Neural cell (in vitro differentiated cells): ENCODE results near the gene CEBPA. TPM values are rescaled to one million over a fixed set of nuclear protein-coding genes. Genes with fewer than 3 reads are reported as not detected.

Experiments
- H2AFZ ChIP-seq: fragments of 200-600, 300-800 bp; sonication (generic), shearing (Covaris generic); 2 replicates; pipeline ENCODE4 v1.6.0; 2014; ENCODE audit warnings: low read depth, mild to moderate bottlenecking, antibody characterized with exemption, low read length, moderate library complexity
- H3F3A ChIP-seq: fragments of 200-600 bp; shearing (Covaris generic); 2 replicates; pipeline ENCODE4 v1.6.1; 2016; ENCODE audit warnings: mild to moderate bottlenecking, moderate library complexity, mixed read lengths, antibody characterized with exemption, low read length; ENCODE audit not compliant: insufficient read depth, poor library complexity, severe bottlenecking
- H3K27ac ChIP-seq: fragments of 200-600, 300-800 bp; sonication (generic), shearing (Covaris generic); 2 replicates; pipeline ENCODE4 v1.5.1; 2014; ENCODE audit warnings: mild to moderate bottlenecking, low read length, moderate library complexity
- H3K27me3 ChIP-seq: fragments of 300-800, 200-600 bp; sonication (generic), shearing (Covaris generic); 2 replicates; pipeline ENCODE4 v1.6.0; 2014; ENCODE audit warnings: mild to moderate bottlenecking, low read depth, low read length, moderate library complexity; ENCODE audit not compliant: insufficient read depth
- H3K36me3 ChIP-seq: fragments of 300-800, 200-600 bp; sonication (generic), shearing (Covaris generic); 2 replicates; pipeline ENCODE4 v1.5.1; 2014; ENCODE audit warnings: mild to moderate bottlenecking, antibody characterized with exemption, low read length, moderate library complexity; ENCODE audit not compliant: insufficient read depth
- H3K4me2 ChIP-seq: fragments of 300-800, 200-600 bp; sonication (generic), shearing (Covaris generic); 2 replicates; pipeline ENCODE4 v1.6.0; 2014; ENCODE audit warnings: mild to moderate bottlenecking, low read length
- H3K4me3 ChIP-seq: fragments of 300-800, 200-600 bp; sonication (generic), shearing (Covaris generic); 2 replicates; pipeline ENCODE4 v1.5.1; 2014; ENCODE audit warnings: mild to moderate bottlenecking, low read length, moderate library complexity
- H3K79me2 ChIP-seq: fragments of 200-600 bp; shearing (Covaris generic); replicated peaks from 2 replicates; pipeline ENCODE4 v1.6.0; 2014; ENCODE audit warnings: mild to moderate bottlenecking, low read length, moderate library complexity; ENCODE audit not compliant: insufficient read depth
- H3K9ac ChIP-seq: fragments of 300-800, 200-600 bp; sonication (generic), shearing (Covaris generic); 2 replicates; pipeline ENCODE4 v1.6.1; 2016; ENCODE audit warnings: mild to moderate bottlenecking, low read length, mixed read lengths
- H3K9me2 ChIP-seq: fragments of 200-600 bp; shearing (Covaris generic); 2 replicates; pipeline ENCODE4 v1.6.1; 2016; ENCODE audit warnings: mild to moderate bottlenecking, low read length, mixed read lengths; ENCODE audit not compliant: insufficient read depth
- H3K9me3 ChIP-seq: fragments of 200-600, 300-800 bp; sonication (generic), shearing (Covaris generic); 2 replicates; pipeline ENCODE4 v1.6.1; 2016; ENCODE audit warnings: mild to moderate bottlenecking, mixed run types, low read length, moderate library complexity, mixed read lengths
- H4K20me1 ChIP-seq: fragments of 200-600 bp; shearing (Covaris generic); 2 replicates; pipeline ENCODE4 v1.6.1; 2016; ENCODE audit warnings: mild to moderate bottlenecking, mixed run types; ENCODE audit not compliant: insufficient read depth
- EP300 ChIP-seq: fragments of 450-650 bp; conservative IDR thresholded peaks from 2 replicates; pipeline ENCODE4 v1.6.1; 2014; ENCODE audit warnings: antibody characterized with exemption, mild to moderate bottlenecking, moderate library complexity; ENCODE audit not compliant: poor library complexity, severe bottlenecking
- EZH2 ChIP-seq: fragments of 200-600, 300-800 bp; shearing (Covaris generic), sonication (generic); IDR thresholded peaks from 2 replicates; pipeline ENCODE4 v1.6.1; 2014; ENCODE audit warnings: antibody characterized with exemption, low read length, borderline replicate concordance, mild to moderate bottlenecking; ENCODE audit not compliant: insufficient read depth, poor library complexity, severe bottlenecking
- MXI1 ChIP-seq: fragments of 450-650 bp; conservative IDR thresholded peaks from 2 replicates; pipeline ENCODE4 v1.6.1; 2014; ENCODE audit warnings: antibody characterized with exemption, mild to moderate bottlenecking; ENCODE audit not compliant: poor library complexity, severe bottlenecking
- POLR2AphosphoS5 ChIP-seq: IDR thresholded peaks from 2 replicates; pipeline ENCODE4 v1.6.1; 2012
- SMC3 ChIP-seq: fragments of 450-650 bp; conservative IDR thresholded peaks from 2 replicates; pipeline ENCODE4 v1.6.1; 2014; ENCODE audit warnings: antibody characterized with exemption, mild to moderate bottlenecking, moderate library complexity; ENCODE audit not compliant: poor library complexity
- polyA plus RNA-seq: library from polyadenylated mRNA; depleted of rRNA; stranded (reverse); fragments of >200 nt; gene quantifications from 2 replicates; pipeline ENCODE4 v1.2.3, GENCODE V29; 2014
- TF ChIP-seq, protein P1 (sequence below): IDR thresholded peaks from 2 replicates; pipeline ENCODE4 v1.6.1; 2012; ENCODE audit warnings: borderline replicate concordance
- TF ChIP-seq, protein P2 (sequence below): fragments of 450-650 bp; IDR thresholded peaks from 2 replicates; pipeline ENCODE4 v1.5.1; 2014; ENCODE audit warnings: antibody characterized with exemption, mild to moderate bottlenecking, moderate library complexity; ENCODE audit not compliant: poor library complexity, severe bottlenecking

CEBPA gene
- polyA plus RNA-seq, 1 donor from 2014 or later = 2.6 TPM

DNA sequence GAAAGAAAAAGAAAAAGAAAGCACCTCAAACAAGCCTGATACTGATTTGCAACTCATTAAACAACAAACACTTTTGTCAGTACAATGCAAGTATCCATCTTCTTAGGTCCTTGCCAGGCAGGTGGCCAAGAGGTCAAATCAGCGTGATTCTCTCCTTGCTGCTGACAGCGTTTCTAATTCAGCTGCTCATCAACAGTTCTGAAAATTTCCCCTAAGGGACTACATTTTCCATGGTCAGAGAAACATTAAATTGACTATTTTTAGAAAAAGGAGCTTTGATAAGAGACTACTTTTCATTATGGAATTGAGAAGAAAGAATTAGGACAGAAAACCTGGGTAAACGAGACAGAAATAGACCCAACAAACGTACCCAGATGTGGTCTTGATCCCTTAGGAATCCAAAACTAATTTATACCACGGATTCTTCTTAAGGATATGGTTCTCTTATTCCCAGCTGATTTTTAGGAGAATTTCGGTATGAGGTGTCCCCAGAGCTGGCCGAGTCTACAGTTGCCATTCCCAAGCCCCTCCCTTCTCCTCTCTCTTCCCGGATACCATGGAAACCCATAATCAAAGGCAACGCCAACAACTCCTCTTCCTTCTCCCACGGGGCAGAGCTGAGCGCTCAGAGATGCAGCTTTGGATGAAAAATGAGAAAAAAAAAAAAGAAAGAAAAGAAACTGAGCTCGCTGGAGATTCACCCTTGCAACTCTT lies 41.7 kb upstream of the CEBPA start:
- Histone ChIP-seq H2AFZ (no peak overlapping the region), H3K9ac (no peak overlapping the region), H3K4me3 (peak overlapping the region; percentile 41), H3K4me2 (peak overlapping the region; percentile 20), H3K9me2 (no peaks in the 10 kb centered on the region), H3K27ac (peak overlapping the region; percentile 14), H4K20me1 (no peaks in the 10 kb centered on the region), H3K36me3 (no peaks in the 10 kb centered on the region), H3K9me3 (no peaks in the 10 kb centered on the region), H3F3A (no peaks in the 10 kb centered on the region), H3K79me2 (no peaks in the 10 kb centered on the region), H3K27me3 (no peaks in the 10 kb centered on the region)
- TF ChIP-seq, protein P1, sequence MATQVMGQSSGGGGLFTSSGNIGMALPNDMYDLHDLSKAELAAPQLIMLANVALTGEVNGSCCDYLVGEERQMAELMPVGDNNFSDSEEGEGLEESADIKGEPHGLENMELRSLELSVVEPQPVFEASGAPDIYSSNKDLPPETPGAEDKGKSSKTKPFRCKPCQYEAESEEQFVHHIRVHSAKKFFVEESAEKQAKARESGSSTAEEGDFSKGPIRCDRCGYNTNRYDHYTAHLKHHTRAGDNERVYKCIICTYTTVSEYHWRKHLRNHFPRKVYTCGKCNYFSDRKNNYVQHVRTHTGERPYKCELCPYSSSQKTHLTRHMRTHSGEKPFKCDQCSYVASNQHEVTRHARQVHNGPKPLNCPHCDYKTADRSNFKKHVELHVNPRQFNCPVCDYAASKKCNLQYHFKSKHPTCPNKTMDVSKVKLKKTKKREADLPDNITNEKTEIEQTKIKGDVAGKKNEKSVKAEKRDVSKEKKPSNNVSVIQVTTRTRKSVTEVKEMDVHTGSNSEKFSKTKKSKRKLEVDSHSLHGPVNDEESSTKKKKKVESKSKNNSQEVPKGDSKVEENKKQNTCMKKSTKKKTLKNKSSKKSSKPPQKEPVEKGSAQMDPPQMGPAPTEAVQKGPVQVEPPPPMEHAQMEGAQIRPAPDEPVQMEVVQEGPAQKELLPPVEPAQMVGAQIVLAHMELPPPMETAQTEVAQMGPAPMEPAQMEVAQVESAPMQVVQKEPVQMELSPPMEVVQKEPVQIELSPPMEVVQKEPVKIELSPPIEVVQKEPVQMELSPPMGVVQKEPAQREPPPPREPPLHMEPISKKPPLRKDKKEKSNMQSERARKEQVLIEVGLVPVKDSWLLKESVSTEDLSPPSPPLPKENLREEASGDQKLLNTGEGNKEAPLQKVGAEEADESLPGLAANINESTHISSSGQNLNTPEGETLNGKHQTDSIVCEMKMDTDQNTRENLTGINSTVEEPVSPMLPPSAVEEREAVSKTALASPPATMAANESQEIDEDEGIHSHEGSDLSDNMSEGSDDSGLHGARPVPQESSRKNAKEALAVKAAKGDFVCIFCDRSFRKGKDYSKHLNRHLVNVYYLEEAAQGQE = peak; percentile 28
- TF ChIP-seq EZH2 = no peak
- no peak for TF ChIP-seq POLR2AphosphoS5

DNA sequence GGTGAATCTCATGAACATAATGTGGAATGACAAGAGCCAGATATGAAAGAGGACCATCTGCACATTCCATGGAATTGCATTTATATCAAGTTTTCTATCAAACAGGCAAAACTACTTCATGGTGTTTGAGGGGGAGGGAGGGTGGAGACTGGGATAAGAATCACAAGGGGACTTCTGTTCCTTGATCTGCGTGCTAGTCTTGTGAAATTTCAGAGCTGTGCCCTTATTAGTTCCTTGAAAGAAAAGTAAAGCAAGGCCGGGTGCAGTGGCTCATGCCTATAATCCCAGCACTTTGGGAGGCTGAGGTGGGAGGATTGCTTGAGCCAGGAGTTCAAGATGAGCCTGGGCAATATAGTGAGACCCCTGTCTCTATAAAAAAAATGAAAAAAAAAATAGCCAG lies 41.0 kb upstream of the CEBPA start:
- H3K27ac ChIP-seq = no peak overlapping the region
- no peaks in the 10 kb centered on the region for H3K9me2 ChIP-seq
- no peak overlapping the region for H2AFZ ChIP-seq
- no peaks in the 10 kb centered on the region for H3K27me3 ChIP-seq
- no peak overlapping the region for H3K4me2 ChIP-seq
- H3K4me3 ChIP-seq = no peak overlapping the region
- no peak overlapping the region for H3K9ac ChIP-seq
- no peaks in the 10 kb centered on the region for H4K20me1 ChIP-seq
- no peaks in the 10 kb centered on the region for H3K79me2 ChIP-seq
- H3K9me3 ChIP-seq = no peaks in the 10 kb centered on the region
- no peaks in the 10 kb centered on the region for H3F3A ChIP-seq
- H3K36me3 ChIP-seq = no peaks in the 10 kb centered on the region
- TF ChIP-seq, protein P1 = no peak
- no peak for TF ChIP-seq POLR2AphosphoS5
- TF ChIP-seq, protein P2, sequence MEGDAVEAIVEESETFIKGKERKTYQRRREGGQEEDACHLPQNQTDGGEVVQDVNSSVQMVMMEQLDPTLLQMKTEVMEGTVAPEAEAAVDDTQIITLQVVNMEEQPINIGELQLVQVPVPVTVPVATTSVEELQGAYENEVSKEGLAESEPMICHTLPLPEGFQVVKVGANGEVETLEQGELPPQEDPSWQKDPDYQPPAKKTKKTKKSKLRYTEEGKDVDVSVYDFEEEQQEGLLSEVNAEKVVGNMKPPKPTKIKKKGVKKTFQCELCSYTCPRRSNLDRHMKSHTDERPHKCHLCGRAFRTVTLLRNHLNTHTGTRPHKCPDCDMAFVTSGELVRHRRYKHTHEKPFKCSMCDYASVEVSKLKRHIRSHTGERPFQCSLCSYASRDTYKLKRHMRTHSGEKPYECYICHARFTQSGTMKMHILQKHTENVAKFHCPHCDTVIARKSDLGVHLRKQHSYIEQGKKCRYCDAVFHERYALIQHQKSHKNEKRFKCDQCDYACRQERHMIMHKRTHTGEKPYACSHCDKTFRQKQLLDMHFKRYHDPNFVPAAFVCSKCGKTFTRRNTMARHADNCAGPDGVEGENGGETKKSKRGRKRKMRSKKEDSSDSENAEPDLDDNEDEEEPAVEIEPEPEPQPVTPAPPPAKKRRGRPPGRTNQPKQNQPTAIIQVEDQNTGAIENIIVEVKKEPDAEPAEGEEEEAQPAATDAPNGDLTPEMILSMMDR = no peak
- TF ChIP-seq SMC3 = no peak
- no peak for TF ChIP-seq MXI1
- TF ChIP-seq EP300 = no peak
